GM12872 (cell line): ENCODE results near the gene TANC2.

Source experiments
- TF ChIP-seq, protein P1 (sequence below): IDR thresholded peaks from 3 replicates; pipeline ENCODE4 v1.5.1; 2011; ENCODE audit warnings: low read depth, mild to moderate bottlenecking, low read length, moderate library complexity; ENCODE audit not compliant: insufficient read depth

Gene TANC2

DNA sequence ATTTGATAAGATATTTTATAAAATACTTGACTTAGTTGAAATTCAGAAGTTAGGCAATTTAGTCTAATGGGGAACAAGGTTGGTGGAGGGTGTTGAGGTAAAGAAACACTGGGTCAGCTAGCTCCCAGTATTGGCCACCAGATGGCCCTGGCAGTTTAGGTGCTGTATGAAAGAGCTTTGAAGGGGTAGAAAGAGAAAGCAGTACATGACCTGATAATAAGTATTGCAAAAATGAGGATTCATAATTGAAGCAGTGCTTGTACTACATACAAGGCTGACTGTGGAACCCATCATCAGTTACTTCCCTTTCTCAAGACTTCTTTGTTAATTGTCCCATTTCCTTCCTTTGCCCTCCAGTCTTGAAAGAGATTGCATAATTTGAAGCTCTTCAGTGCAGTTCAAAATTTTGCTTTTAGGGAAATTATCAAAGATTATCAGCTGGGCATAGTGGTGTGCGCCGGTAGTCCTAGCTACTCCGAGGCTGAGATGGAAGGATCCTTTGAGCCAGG lies 29.4 kb downstream of the TANC2 start:
- TF ChIP-seq, protein P1, sequence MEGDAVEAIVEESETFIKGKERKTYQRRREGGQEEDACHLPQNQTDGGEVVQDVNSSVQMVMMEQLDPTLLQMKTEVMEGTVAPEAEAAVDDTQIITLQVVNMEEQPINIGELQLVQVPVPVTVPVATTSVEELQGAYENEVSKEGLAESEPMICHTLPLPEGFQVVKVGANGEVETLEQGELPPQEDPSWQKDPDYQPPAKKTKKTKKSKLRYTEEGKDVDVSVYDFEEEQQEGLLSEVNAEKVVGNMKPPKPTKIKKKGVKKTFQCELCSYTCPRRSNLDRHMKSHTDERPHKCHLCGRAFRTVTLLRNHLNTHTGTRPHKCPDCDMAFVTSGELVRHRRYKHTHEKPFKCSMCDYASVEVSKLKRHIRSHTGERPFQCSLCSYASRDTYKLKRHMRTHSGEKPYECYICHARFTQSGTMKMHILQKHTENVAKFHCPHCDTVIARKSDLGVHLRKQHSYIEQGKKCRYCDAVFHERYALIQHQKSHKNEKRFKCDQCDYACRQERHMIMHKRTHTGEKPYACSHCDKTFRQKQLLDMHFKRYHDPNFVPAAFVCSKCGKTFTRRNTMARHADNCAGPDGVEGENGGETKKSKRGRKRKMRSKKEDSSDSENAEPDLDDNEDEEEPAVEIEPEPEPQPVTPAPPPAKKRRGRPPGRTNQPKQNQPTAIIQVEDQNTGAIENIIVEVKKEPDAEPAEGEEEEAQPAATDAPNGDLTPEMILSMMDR = peak; percentile 54; the same call in 2 of the 3 replicates

- TF ChIP-seq, protein P1 = no peak
Measured at GRCh38 chr17:62996221-62996620, 30.2 kb downstream of the TANC2 start.

- TF ChIP-seq, protein P1 = no peak
Measured at GRCh38 chr17:62998166-62998565, 32.1 kb downstream of the TANC2 start.

DNA sequence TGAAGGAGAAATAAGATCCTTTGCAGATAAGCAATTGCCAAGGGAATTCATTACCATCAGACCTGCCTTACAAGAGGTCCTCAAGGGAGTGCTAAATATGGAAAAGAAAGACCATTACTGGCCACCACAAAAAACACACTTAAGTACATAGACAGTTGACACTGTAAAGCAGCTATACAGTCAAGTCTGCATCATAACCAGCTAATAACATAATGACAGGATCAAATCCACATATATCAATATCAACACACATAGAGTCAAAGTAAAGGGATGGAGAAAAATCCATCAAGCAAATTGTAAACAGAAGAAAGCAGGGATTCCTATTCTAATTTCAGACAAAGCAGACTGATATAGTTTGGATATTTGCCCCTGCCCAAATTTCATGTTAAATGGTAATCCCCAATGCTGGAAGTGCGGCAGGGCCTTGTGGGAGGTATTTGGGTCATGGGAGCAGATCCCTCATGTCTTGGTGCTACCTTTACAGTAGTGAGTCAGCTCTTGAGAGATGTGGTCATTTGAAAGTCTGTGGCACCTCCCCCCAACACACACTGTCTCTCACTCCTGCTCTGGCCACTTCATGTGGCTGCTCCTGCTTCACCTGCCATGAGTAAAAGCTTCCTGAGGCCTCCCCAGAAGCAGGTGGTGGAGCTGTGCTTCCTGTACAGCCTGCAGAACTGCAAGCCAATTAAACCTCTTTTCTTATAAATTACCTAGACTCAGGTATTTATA lies 32.8 kb downstream of the TANC2 start:
- TF ChIP-seq, protein P1 = no peak

GRCh38 chr17:62999736-63000135 lies 33.7 kb downstream of the TANC2 start:
- TF ChIP-seq, protein P1 = no peak

DNA sequence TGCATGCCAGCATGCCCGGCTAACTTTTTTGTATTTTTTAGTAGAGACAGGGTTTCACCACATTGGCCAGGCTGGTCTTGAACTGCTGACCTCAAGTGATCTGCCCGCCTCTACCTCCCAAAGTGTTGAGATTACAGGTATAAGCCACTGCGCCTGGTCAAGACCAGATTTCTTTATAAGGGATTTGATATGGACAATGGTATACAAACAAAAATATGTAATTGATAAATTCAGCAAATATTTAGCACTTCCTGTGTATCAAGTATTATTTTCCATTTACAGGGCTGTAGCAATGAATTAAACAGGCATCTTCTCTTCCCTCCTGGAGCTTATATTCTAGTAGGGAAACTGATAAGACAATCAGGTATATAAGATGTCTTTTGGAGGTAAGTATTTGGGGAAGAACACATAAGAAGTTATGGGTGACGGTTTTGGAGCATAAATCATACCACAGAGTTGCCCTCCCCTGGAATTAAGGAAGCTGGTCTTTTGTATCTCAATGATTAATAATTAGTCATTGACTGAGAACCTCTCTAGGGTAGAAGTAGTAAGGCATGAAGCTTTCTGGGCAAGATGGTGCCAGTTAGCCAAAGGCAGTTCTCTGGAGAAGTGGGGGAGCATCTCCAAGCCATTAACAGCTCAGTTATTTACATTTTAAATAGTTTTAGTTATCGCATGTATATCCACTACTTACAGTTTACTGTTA lies 35.8 kb downstream of the TANC2 start:
- TF ChIP-seq, protein P1 = no peak

DNA sequence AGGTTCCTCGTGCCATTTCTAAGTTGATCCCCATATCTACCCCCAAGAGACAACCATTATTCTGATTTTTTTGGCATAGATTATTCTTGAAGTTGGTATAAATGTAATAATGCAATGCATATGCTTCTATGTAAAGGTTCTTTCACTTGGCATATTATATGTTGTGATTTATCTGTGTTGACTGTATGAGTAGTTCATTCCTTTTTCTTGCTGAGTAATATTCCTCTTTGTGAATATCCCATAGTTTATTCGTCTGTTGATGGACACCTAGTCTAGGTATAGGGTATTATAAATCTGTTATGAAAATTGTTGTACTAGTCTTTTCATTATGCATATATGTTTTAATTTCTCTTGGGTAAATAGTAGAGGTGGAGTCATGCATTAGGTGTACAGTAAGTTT lies 36.6 kb downstream of the TANC2 start:
- TF ChIP-seq, protein P1 = no peak
